Esophagus muscularis mucosa (tissue), 4 donors: Measurements from ENCODE around the gene IER2.

Experiments used
- CTCF ChIP-seq, 3 experiments: fragments of 200-600 bp in 2 of 3; fragments of 450-650 bp in 1 of 3; sonication (generic) in 2 of 3; IDR thresholded peaks; one replicate each; pipeline ENCODE4 v1.5.1; 2017 to 2019; ENCODE audit warnings: antibody characterized with exemption in 3 of 3, mild to moderate bottlenecking in 2 of 3, moderate library complexity in 1 of 3
- EP300 ChIP-seq: sonication (generic); formaldehyde crosslinking; IDR thresholded peaks from one replicate; pipeline ENCODE4 v1.6.1; 2017; ENCODE audit warnings: antibody characterized with exemption
- POLR2A ChIP-seq: fragments of 450-650 bp; IDR thresholded peaks from one replicate; pipeline ENCODE4 v1.6.1; 2017; ENCODE audit warnings: antibody characterized with exemption, moderate library complexity, mild to moderate bottlenecking, low read depth
- POLR2AphosphoS5 ChIP-seq, 2 donors: sonication (generic); formaldehyde crosslinking; IDR thresholded peaks; one replicate each; pipeline ENCODE4 v1.6.1; 2017; ENCODE audit warnings: antibody characterized with exemption in 2 of 2

- no peak for TF ChIP-seq CTCF (IDR thresholded peaks at IDR 0.05)
- TF ChIP-seq POLR2A = no peak
- TF ChIP-seq POLR2AphosphoS5 (IDR thresholded peaks at IDR 0.05) = no peak
- no peak for TF ChIP-seq EP300
Observed at GRCh38 chr19:13139633-13140311, 10.4 kb upstream of the IER2 start.
